ENCODE measurements around the gene PERM1.

PERM1 gene

DNA sequence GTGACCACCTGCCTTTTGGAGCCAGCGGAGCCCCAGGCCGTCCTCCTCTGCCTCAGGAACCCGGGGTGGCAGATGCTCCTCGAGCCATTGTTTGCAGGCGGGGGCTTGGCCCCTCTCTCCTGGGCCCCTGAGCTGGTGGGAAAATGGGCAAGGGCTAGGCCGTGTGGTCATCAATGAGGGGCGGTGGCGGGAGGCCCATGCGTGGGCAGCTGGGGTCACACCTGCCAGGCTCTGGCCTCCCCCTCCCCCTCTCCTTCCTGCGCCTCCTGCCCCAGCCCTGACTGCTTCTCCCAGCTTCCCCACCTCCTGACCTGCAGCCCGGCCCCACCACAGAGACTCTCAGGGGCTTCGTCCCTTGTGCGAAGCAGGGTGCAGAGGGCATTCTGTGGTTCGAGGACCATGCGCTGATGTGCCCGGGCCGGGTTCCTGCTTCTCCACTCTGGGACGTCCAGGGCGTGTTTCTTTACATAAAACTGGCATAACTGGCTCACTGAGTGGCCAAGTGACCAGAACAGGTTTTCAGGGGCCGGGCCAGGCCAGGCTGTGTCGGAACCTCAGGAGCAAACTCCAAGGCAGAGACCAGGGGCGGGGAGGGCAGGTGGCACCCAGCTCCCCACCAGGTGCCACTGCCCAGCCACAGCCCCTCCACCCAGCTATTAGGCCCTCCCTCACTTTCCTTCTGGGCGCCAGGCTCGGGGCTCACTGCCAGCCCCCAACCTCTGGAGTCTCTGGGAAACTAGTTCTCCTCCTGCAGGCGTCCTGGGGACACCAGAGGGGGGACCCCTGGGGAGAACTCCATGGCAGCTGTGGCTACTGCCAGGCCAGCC lies 48.9 kb downstream of the PERM1 start:
- no peak for DNase-seq (ENCODE audit: insufficient read length, low spot score)
- TF ChIP-seq POLR2A (IDR thresholded peaks at IDR 0.05; ENCODE audit: low read depth, low read length): no peak
- no peak for FAIRE-seq

DNA sequence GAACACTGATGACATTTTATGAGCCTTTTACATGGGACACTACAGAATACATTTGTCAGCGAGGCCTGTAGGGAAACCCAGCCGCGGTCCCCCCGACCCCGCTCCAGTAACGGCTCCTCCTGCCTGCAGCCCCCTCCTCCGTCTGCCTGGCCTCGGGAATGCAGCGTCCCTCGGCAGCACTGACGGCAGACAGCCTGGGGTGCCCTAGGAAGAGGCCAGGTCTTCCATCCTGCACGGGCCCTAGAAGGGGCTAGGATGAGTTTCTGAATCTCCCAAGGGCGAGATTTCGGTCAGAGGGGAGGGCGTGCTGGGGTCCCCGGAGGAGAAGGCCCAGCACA lies 49.8 kb downstream of the PERM1 start:
- TF ChIP-seq POLR2A (IDR thresholded peaks at IDR 0.05; ENCODE audit: low read depth, low read length): no peak
- DNase-seq (ENCODE audit: insufficient read length, low spot score) (no peak), FAIRE-seq (no peak)

DNA sequence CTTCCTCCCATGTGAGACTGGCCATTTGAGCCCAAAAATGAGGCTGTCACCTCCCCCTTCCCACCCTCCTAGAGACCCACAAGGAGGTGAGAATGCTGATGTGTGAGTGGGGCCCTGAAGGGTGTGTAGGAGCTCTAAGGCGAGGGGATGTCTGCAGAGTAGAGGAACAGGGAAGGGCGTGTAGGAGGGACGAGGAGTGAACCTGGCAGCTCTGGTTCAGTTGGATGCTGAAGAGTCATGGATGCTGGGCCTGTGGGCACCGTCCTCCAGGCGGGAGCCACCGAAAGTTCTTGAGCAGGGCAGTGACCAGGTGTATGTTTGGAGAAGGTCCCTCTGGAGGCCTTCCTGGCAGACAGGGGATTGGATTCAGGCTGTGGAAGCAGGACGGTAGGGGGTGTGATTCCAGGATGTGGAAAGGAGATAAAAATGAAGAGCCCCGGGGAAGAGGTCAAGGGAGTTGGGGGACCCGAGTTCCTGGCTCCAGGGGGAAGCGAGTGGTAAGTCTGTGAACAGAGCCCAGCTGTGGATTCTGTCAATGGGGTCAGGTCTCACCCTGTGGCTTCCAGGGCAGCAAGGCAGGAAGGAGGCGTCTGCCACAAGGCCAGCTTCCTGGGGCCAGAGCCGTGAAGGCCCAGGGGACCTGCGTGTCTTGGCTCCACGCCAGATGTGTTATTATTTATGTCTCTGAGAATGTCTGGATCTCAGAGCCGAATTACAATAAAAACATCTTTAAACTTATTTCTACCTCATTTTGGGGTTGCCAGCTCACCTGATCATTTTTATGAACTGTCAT lies 50.3 kb downstream of the PERM1 start:
- DNase-seq (ENCODE audit: insufficient read length, low spot score): no peak
- no peak for TF ChIP-seq POLR2A (IDR thresholded peaks at IDR 0.05; ENCODE audit: low read depth, low read length)
- no peak for FAIRE-seq

DNA sequence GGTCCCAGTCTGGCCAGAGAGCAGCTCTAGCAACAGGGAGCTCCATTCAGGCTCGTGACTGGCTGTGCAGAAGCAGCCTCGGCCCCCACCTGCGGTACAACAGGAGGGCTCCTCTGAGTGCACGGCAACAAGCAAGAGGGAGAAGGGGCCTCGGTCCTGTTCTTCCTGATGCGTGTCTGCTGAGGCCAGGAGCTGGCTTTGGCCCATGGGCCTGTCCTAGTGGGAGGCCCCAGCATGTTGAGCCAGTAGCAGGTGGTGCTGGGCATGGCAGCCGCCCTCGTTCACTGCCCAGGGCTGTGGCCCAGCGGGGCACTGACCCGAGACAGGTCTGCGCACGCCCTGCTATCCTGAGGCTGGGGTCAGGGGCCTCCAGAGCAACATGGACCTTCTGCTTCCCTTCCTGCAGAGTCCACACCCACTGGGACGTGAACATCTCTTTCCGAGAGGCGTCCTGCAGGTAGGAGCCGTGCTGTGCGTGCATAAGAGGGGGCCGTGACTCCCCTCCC lies 51.2 kb downstream of the PERM1 start:
- no peak for TF ChIP-seq POLR2A (IDR thresholded peaks at IDR 0.05; ENCODE audit: low read depth, low read length)
- no peak for FAIRE-seq
- no peak for DNase-seq (ENCODE audit: insufficient read length, low spot score)

DNA sequence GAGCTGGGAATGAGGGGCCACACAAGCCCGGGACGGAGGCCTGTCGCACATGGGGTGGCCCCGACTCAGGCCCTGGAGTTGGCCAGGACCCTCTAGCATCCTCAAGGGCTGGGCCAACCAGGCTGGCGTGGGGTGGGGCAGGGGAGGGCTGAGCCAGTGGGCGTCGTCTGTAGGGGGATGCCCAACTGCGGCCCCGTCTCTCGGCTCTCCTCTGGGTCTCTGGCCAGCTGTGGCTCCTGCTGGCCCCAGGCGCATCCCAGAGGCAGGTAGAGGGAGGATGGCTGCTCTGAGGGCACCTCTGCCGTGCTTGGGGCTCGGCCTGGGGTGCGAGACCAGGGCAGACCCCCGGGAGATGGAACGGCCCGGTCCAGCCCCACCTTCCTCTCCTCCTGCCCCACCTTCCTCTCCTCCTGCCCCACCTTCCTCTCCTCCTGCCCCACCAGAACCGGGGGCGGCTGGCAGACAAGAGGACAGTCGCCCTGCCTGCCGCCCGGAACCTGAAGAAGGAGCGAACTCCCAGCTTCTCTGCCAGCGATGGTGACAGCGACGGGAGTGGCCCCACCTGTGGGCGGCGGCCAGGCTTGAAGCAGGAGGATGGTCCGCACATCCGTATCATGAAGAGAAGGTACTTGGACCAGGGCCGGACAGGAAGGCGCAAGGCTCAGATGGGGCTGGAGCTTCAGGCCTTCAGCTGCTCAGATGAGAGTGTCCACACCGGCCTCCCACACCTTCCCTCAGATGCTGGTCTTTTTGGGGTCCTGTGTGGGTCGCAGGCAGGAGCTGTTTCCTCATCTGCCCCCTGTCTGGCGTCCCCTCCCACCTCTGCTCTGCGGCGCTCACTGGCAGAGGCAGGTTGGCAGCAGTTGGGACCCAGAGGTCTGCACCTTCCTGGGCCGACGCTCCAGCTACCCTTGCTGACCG lies 51.9 kb downstream of the PERM1 start:
- TF ChIP-seq POLR2A (IDR thresholded peaks at IDR 0.05; ENCODE audit: low read depth, low read length): no peak
- FAIRE-seq: no peak
- DNase-seq (ENCODE audit: insufficient read length, low spot score): no peak

DNA sequence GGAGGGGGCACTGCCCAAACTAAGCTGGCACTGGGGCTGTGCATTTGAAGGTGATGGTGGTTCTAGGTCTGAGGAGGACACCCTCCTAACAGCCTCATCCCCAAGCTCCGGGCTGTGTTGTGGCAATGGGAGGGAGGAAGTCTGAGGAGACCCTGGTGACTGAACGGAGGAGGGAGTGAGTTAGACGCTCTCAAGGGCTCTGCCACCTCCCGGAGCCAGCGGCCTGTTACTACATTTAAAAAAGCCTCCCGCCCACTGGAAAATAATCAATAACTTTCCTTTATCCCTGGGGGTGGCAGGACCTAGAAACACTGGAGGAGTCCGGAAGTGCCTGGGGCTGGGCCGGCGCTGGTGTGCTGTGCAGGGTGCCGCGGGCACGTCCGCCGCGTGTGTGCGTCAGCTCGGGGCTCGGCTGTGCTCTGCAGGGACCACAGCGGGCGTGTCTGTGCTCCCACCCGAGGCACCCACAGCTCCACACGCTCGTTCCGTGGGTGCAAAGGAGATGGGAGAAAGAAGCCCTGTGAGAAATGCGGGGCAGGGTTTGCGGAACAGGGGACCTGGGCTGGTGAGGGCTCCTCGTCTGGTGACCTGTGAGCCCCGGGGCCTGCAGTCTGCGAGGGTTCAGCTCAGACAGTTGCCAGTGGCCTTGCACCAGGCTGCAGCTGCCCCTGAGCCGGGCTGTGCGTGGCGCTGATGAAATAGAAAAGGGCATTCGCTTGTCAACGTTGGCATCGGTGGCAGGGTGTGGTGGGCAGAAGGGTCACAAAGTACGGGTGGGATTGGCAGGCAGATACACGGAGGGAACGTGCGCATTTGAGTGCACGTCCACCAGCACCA lies 52.9 kb downstream of the PERM1 start:
- DNase-seq (ENCODE audit: insufficient read length, low spot score) (no peak), FAIRE-seq (no peak)
- TF ChIP-seq POLR2A (IDR thresholded peaks at IDR 0.05; ENCODE audit: low read depth, low read length): no peak

DNA sequence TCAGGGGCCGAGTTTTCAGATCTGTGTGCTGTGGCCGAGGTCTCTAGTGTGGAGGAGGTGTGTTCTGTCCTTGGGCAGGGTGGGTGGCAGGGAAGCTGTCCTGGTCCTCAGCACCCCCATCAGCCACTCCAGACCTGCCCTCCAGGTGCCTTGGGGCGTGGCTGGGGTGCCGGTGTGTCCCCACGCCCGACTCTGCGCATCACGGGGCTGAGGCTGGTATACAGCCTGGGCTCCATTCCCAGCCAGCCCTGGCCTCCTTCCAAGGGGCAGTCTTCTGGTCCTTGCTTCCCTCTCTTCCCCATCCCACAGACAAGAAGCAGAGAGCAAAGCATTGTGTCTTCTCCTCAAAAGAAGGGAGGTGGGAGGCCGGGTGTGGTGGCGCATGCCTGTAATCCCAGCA lies 54.1 kb downstream of the PERM1 start:
- FAIRE-seq (no peak), DNase-seq (ENCODE audit: insufficient read length, low spot score) (no peak)
- TF ChIP-seq POLR2A (IDR thresholded peaks at IDR 0.05; ENCODE audit: low read depth, low read length): no peak

DNA sequence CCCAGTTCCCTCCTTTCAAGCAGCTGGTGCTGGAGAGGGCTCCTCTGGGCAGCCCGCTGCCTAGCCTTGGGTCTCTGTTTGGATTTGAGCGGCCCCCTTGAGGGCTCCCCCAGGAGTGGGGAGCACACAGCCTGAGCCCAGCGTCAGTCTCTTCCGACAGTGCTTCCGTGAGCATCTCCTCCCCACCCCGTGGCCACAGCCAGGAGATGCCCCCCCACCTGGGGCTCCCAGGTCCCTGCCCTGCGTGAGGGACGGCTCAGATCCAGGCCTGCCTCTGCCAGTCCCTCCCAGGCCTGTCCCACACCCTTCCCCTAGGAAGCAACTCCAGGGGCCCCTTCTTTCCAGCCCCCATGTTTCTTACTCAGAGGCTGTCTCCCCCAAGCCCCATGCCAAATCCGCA lies 54.7 kb downstream of the PERM1 start:
- FAIRE-seq (no peak), DNase-seq (ENCODE audit: insufficient read length, low spot score) (no peak)
- TF ChIP-seq POLR2A (IDR thresholded peaks at IDR 0.05; ENCODE audit: low read depth, low read length): no peak

DNA sequence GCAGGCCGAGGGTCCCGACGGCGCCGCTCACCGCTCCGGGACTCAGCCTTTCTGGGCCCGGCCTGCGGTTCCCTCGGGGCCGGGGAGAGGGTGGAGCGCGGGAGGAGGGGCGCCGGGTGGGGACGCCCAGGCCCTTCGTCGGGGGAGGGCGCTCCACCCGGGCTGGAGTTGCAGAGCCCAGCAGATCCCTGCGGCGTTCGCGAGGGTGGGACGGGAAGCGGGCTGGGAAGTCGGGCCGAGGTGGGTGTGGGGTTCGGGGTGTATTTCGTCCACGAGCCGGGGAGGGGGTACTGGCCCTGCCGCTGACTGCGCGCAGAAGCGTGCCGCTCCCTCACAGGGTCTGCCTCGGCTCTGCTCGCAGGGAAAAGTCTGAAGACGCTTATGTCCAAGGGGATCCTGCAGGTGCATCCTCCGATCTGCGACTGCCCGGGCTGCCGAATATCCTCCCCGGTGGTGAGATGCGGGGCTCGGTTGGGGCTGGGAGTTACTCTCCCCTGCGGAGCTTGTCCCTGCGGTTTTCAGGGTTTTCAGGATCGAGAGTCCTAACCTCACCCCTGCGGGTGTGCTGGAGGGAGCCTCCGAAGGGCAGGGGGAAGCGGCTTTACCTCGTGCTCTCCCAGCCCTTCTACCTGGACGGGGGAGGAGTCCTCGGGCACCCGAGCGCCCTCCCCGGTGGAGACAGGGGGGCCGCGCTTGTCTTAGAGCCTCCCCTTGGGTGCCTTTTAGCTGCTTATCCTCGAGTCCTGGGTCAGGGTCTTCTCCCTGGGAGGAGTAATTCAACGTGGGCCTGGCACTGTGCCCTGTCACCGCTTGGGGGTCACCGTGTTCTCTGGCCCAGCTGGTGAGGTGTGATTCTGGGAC lies 56.1 kb downstream of the PERM1 start:
- no peak for DNase-seq (ENCODE audit: insufficient read length, low spot score)
- FAIRE-seq: no peak

More for the DNA sequence above, 56.1 kb downstream of the PERM1 start:
- 0 out of 2 replicates have a peak, but pooled peaks have one; percentile 41 for TF ChIP-seq POLR2A (IDR thresholded peaks at IDR 0.05; ENCODE audit: low read depth, low read length)

Data from H54 (cell line).